ENCODE data around the gene PRKAR2B.

The PRKAR2B gene

DNA sequence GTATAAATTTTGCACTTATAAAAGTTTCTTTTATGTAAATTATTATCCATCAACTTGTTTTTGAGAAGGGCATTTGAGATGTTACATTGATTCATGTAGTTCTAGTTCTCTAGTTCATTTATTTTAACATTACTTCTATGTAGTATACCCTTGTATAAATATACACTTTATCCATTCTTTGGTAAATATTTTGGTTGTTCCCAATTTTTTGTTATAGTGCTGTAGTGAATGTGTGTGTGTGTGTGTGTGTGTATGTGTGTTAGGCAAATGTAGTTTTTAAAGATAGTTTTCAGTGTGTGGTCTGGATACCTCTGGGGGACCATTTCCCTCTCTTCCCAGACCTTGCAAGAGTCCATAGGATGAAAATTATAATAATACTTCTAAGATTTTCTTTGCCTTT lies 15.0 kb downstream of the PRKAR2B start:
- no peak for DNase-seq (ENCODE audit: low spot score)
- H3K4me3 ChIP-seq: no peak overlapping the region
- TF ChIP-seq, protein P1, sequence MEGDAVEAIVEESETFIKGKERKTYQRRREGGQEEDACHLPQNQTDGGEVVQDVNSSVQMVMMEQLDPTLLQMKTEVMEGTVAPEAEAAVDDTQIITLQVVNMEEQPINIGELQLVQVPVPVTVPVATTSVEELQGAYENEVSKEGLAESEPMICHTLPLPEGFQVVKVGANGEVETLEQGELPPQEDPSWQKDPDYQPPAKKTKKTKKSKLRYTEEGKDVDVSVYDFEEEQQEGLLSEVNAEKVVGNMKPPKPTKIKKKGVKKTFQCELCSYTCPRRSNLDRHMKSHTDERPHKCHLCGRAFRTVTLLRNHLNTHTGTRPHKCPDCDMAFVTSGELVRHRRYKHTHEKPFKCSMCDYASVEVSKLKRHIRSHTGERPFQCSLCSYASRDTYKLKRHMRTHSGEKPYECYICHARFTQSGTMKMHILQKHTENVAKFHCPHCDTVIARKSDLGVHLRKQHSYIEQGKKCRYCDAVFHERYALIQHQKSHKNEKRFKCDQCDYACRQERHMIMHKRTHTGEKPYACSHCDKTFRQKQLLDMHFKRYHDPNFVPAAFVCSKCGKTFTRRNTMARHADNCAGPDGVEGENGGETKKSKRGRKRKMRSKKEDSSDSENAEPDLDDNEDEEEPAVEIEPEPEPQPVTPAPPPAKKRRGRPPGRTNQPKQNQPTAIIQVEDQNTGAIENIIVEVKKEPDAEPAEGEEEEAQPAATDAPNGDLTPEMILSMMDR (IDR thresholded peaks at IDR 0.05): no peak
- no peak overlapping the region for H3K27ac ChIP-seq

DNA sequence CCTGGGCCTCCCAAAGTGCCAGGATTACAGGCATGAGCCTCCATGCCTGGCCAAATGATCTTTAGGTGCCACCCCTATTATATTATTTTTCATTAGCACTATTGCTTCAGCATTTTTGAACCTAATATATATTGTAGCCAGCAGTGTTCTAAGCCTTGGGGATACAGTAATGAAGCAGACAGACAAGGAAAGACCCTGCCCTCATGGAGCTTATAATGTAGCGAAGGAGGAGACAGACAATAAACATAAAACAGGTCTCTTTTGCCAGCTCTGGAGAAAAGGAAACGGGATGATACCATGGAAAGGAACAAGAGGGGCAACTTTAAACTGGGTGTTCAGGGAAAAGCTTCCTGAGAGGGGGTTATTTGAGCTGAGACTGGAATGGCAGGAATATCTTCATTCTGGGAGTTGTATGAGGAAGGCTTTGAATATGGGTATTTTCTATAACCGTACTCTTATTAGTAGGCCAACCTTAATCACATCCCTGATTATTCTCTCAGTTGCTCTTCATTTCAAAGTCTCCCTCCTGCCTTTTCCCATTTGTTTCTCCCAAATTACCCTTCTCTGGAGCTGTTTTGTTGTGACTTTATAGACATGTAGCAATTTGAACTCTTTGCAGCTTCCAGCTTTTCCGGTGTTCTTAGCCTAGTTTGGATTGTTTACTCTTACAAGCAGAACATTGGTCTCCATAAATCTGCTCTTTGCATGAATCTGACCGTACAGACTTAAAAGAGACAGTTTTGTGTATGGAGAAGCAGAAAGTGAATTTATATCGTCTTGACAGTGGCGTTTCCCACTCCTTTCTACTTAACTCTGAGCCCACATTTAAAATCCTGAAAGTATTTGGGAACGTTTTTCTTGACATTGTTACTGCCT lies 19.0 kb downstream of the PRKAR2B start:
- no peak for DNase-seq (ENCODE audit: low spot score)
- Histone ChIP-seq H3K27ac (no peak overlapping the region), H3K4me3 (no peak overlapping the region)
- TF ChIP-seq, protein P1 (IDR thresholded peaks at IDR 0.05): no peak

DNA sequence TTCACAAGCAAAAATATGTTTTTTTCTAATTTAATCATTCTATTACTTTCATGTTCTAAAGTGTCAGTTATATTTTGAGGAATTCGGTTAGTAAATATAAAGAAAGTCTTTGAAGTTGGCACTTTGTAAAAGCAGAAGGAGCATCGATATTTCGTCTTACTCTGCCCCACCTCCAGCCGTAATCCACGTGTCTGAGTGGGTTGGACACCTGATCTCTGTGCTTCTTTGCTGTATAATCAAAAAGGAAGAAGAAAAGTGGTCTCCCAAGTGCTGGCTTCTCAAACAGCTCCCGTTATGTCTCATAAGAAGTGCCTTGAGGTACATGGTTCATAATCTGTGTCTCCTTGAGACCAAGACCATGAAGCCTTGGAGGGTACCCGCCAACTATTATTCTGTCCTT lies 19.8 kb downstream of the PRKAR2B start:
- TF ChIP-seq, protein P1 (IDR thresholded peaks at IDR 0.05): no peak
- Histone ChIP-seq H3K4me3 (no peak overlapping the region), H3K27ac (no peak overlapping the region)
- DNase-seq (ENCODE audit: low spot score): no peak

DNA sequence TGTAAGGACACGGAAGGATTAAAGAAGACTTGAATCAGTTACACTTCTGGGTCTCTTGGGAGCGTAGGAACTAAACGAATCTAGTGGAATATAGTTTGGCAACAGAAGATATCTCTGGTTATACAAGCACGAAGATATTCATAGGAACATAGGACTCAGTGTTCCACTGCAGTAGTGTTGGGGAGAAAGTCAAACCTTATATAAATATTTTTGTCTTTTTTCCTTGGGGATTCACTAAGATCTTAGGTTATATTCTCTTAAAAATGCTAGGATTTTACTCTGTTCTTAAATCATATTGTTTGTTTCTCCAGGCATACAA lies 21.4 kb downstream of the PRKAR2B start:
- no peak for DNase-seq (ENCODE audit: low spot score)
- no peak overlapping the region for H3K4me3 ChIP-seq
- H3K27ac ChIP-seq: no peak overlapping the region
- TF ChIP-seq, protein P1 (IDR thresholded peaks at IDR 0.05): no peak

DNA sequence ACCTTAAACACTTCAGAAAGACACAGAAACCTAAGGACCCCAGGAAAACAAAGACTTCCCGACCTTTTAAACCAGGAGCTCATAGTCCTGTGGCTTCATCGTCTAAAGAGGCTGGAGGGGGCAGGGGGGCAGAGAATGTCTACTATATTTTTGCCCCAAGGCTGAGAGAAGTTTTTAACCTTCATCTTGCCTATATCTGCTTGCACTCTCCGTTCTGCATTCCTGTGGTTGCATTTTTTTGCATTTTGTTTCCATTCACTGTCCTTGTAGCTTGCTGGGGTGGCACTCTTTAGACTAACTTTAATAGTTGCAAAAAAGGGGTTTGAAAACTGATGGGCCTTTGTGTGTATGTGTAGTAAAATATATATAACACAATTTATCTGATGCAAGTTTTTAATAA lies 23.7 kb downstream of the PRKAR2B start:
- TF ChIP-seq, protein P1 (IDR thresholded peaks at IDR 0.05): no peak
- Histone ChIP-seq H3K4me3 (no peak overlapping the region), H3K27ac (no peak overlapping the region)
- no peak for DNase-seq (ENCODE audit: low spot score)

DNA sequence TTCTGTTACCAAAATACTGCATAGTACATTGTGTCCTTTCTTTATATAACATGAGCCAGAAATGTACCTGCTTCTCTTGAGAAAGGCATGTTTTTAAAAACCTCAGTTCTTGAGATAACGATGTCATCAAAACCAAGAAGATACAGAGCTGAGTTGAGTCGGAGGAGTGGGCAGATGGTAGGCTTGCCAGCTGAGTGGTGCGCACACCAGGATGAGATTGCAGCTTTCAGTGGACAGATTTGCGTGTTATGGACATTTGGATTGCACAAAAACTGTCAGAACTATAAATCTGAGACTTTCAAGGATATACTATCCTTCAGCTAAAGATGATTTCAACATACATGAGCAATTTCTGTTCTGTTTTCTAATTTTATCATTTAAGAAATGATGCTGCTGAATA lies 25.0 kb downstream of the PRKAR2B start:
- TF ChIP-seq, protein P1 (IDR thresholded peaks at IDR 0.05): no peak
- DNase-seq (ENCODE audit: low spot score): no peak
- H3K4me3 ChIP-seq: no peak overlapping the region
- H3K27ac ChIP-seq: no peak overlapping the region

DNA sequence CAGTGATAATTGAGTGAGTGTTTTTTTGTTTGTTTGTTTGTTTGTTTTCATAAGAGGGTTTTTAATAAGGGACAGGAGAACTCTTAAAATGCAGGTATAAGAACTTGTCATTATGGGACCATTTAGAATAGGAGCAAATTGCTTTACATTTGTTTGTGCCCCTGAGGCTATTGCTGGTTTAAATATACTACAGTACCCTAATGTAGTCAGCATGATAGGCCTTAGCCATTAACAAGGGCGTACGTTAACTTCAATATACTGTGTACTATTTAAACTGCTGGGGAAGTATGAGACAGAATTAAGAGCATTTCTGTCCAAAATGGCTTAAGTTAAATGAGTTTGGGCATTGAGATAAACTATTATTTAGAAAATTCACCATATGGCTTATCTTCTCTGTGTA lies 26.2 kb downstream of the PRKAR2B start:
- DNase-seq (ENCODE audit: low spot score): no peak
- H3K4me3 ChIP-seq: no peak overlapping the region
- H3K27ac ChIP-seq: no peak overlapping the region
- TF ChIP-seq, protein P1 (IDR thresholded peaks at IDR 0.05): no peak

All from coronary artery (tissue), 2 donors.